ENCODE results near the gene RNF125.
A peak's percentile ranks its signal among the peaks of the same experiment; 100 is the strongest.
"Not testable (repeated sequence)": the region's sequence is repeated elsewhere in the genome, so short reads cannot be mapped to it uniquely, and the experiment has no call there.

Gene RNF125

GRCh38 chr18:32018331-32019250 lies at the start of gene RNF125:
RNF125 (plus strand) TSS chr18:32018825; CDS start chr18:32018864, 39 bp downstream.
- peak; percentile 71 to 85 for DNase-seq (ENCODE audit: low read depth in 2 of 2)

DNA sequence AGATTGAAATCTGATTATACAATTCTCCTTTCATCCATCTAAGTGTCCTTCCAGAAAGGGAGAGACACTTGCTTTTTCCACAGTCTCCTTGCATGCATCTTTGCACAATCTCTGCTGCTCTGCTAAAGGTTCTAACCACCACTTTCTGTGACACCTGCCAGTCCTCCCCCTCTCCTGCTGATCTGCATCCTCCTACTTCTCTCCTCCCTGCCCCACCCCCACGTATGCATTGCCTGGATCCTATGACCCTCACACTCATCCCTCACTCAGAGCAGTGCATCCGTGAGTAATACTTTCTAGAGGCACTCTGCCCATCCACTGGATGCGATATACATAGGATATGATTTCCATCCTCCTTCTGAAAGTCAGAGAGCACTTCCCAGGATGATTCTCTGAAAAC lies 48.0 kb upstream of the RNF125 start:
- DNase-seq (ENCODE audit: low read depth in 2 of 2): no peak

DNA sequence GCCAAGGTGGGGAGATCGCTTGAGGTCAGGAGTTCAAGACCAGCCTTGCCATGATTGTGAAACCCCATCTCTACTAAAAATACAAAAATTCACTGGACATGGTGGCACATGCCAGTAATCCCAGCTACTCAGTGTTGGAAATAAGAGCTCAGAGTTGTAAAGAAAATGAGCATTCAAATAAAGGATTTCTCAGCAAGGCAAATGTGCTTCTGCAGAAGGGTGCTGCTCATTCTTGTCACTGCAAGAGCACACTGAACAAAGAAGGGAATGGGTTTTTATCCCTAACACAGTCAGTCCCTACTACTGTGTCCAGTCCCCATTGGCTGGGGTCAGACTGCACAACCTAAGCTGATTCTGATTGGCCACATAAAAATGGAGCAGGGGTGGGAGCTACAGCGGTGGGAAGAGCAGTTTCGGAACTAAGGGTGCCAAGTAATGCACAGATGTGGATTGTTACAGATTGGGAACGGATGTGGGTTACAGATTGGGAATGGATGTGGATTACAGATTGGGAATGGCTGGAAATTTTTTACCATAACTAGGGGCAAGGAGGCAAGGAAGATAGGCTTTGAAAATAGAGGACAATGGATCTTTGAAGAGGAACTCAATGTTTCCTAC lies 44.6 kb upstream of the RNF125 start:
- DNase-seq (ENCODE audit: low read depth in 2 of 2): no peak

DNA sequence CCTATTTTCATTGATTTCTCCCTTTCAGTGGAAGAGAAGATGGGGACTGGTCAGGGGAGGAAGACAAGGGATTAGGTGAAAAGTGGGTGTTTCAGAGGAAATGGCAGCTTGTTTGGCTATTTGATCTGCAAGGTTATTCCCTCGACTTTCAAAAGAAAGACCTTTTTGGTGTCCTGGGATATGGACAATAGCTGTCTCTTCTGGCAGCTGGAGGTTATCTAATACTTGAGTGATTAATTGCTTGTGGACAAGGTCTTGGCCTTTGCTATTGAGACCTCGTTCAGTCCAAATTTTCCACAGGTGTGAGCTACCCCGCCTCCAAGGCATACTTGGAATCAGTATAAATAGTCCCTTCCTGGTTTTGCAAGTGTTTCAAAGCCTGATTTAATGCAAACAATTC lies 42.4 kb upstream of the RNF125 start:
- no peak for DNase-seq (ENCODE audit: low read depth in 2 of 2)

GRCh38 chr18:31977270-31977872 lies 41.3 kb upstream of the RNF125 start:
- no peak for DNase-seq (ENCODE audit: low read depth in 2 of 2)

GRCh38 chr18:31978616-31979015 lies 40.0 kb upstream of the RNF125 start:
- DNase-seq (ENCODE audit: low read depth in 2 of 2): no peak

- DNase-seq (ENCODE audit: low read depth in 2 of 2): no peak
Observed at GRCh38 chr18:31979714-31980113, 38.9 kb upstream of the RNF125 start.

DNA sequence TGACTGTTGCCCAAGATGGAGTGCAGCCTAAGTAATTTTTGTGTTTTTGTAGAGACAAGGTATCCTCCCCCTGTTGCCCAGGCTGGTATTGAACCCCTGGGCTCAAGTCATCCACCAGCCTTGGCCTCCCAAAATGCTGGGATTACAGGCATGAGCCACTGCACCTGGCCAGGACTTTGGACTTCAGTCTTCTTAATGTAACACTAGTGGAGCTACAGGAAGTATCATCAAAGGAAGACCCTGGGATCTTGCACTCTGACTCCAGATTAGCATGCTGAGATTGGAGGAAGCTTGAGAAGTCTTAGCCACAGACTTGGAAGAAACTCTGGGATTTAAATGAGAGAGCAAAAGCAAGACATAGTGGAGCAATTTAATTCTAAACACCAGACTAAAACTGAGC lies 37.8 kb upstream of the RNF125 start:
- DNase-seq (ENCODE audit: low read depth in 2 of 2): no peak

- DNase-seq (ENCODE audit: low read depth in 2 of 2): no peak
Observed at GRCh38 chr18:31983020-31983419, 35.6 kb upstream of the RNF125 start.

- no peak for DNase-seq (ENCODE audit: low read depth in 2 of 2)
Observed at GRCh38 chr18:31983976-31984375, 34.6 kb upstream of the RNF125 start.

DNA sequence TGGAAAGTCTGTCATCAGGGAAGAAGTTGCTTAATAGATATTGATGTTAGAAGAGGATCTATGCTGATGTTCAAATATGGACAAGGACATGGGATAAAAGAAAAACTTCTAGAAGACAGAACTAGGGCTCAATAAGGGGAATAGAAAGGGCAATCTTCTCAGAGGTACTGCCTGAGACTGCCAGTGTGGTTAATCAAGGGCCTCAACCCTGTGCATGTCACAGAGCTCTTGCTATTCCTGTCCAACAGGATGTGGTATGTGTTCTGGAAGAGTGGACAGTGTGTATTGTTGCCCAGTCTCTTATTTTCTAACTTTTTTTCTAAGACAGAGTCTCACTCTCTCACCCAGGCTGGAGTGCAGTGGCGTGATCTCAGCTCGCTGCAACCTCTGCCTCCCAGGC lies 27.8 kb upstream of the RNF125 start:
- DNase-seq (ENCODE audit: low read depth in 2 of 2): no peak

- no peak for DNase-seq (ENCODE audit: low read depth in 2 of 2)
Observed at GRCh38 chr18:31996007-31996406, 22.6 kb upstream of the RNF125 start.

GRCh38 chr18:31998880-31999412 lies 19.7 kb upstream of the RNF125 start:
- no peak for DNase-seq (ENCODE audit: low read depth in 2 of 2)

GRCh38 chr18:32001141-32001540 lies 17.5 kb upstream of the RNF125 start:
- DNase-seq (ENCODE audit: low read depth in 2 of 2): not testable (repeated sequence)

GRCh38 chr18:32003822-32004221 lies 14.8 kb upstream of the RNF125 start:
- not testable (repeated sequence) for DNase-seq (ENCODE audit: low read depth in 2 of 2)

- DNase-seq (ENCODE audit: low read depth in 2 of 2): no peak
Observed at GRCh38 chr18:32010124-32010721, 8.4 kb upstream of the RNF125 start.

DNA sequence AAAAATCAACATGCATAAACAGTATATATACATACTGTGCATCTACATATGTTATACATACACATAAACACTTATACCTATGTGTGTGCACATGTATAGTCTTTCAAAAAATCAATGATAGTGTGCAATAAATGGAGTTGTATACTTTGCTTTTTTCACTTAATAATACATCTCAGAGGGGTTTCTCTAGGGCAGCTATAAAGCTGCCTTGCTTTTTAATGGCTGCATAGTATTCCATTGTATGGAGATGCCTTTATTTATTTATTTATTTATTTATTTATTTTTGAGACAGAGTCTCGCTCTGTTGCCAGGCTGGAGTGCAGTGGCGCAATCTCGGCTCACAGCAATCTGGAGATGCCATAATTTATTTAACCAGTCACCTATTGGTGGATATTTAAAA lies 7.4 kb upstream of the RNF125 start:
- no peak for DNase-seq (ENCODE audit: low read depth in 2 of 2)

DNA sequence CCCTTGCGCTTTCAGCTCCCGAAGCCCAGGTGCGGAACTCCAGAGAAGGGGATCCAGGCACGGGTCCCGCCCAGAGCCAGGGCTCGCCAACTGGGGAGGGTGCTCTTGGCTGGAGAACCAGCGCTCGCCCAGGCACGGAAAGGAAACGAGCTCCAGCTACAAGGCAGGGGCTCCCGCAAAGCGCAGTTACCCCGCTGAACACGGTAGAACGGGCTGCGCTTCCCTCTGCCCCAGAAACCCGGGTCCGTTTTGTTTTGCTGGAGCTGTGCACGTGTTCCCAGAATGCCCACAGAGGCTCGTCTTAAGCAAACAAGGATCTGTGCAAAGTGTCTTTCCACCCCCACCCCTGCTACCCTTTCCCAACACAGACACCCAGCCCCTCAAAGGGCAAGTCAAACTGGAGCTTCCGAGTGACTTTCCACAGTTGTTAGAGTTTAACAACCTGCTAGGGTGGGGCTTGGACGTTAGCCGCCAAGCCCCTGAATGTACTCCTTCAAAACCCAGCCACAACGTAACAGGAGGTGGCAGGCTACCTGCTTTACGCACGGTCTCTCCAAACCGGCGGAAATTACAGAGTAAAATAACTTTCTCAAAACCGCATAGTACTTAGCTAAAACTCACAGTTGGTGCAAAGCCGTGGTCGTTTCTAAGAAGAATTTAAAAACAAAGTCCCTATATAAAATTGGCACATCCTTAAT lies 775 bp downstream of the RNF125 start:
- peak; percentile 33 to 48 for DNase-seq (ENCODE audit: low read depth in 2 of 2)

GRCh38 chr18:32019949-32020625 lies 1.5 kb downstream of the RNF125 start:
- peak in 1 of 2 donors; percentile 46 for DNase-seq (ENCODE audit: low read depth in 2 of 2)

- no peak for DNase-seq (ENCODE audit: low read depth in 2 of 2)
Observed at GRCh38 chr18:32021756-32022564, 3.3 kb downstream of the RNF125 start.
